Astrocyte (in vitro differentiated cells and primary cell): Measurements from ENCODE around the gene ELFN2. TPM values are rescaled to one million over a fixed set of nuclear protein-coding genes. Genes with fewer than 3 reads are reported as not detected.

Experiments used
- DNase-seq: peaks from one replicate; pipeline ENCODE4 v3.0.0-alpha.2; 2010; ENCODE audit warnings: low read depth
- FAIRE-seq: peaks from 2 replicates; lab custom pipeline; 2011; peaks lifted over from hg19 to GRCh38; lab: Jason Lieb, UNC
- H2AFZ ChIP-seq: 2 replicates; pipeline ENCODE4 v1.6.0; 2012; ENCODE audit warnings: low read depth, low read length, inconsistent platforms
- H3K27ac ChIP-seq: 2 replicates; pipeline ENCODE4 v1.5.1; 2011; ENCODE audit warnings: low read depth, low read length, inconsistent platforms
- H3K27me3 ChIP-seq: 2 replicates; pipeline ENCODE4 v1.6.0; 2011; ENCODE audit warnings: low read length, inconsistent platforms; ENCODE audit not compliant: insufficient read depth
- H3K36me3 ChIP-seq: 2 replicates; pipeline ENCODE4 v1.5.1; 2011; ENCODE audit warnings: low read length, inconsistent platforms; ENCODE audit not compliant: insufficient read depth
- H3K4me1 ChIP-seq: 2 replicates; pipeline ENCODE4 v1.5.1; 2011; ENCODE audit warnings: low read length, inconsistent platforms; ENCODE audit not compliant: insufficient read depth
- H3K4me2 ChIP-seq: 2 replicates; pipeline ENCODE4 v1.6.0; 2012; ENCODE audit warnings: low read length, inconsistent platforms
- H3K4me3 ChIP-seq: 2 replicates; pipeline ENCODE4 v1.5.1; 2011; ENCODE audit warnings: low read depth, mild to moderate bottlenecking, low read length, inconsistent platforms; ENCODE audit not compliant: insufficient read depth
- H3K79me2 ChIP-seq: 2 replicates; pipeline ENCODE4 v1.6.0; 2012; ENCODE audit warnings: mild to moderate bottlenecking, low read length, inconsistent platforms; ENCODE audit not compliant: insufficient read depth
- H3K9ac ChIP-seq: 2 replicates; pipeline ENCODE4 v1.6.0; 2012; ENCODE audit warnings: mild to moderate bottlenecking, low read length, inconsistent platforms
- H3K9me3 ChIP-seq: 2 replicates; pipeline ENCODE4 v1.5.1; 2012; ENCODE audit warnings: low read depth, mild to moderate bottlenecking, low read length, inconsistent platforms; ENCODE audit not compliant: insufficient read depth
- H4K20me1 ChIP-seq: 2 replicates; pipeline ENCODE4 v1.6.0; 2012; ENCODE audit warnings: low read length, inconsistent platforms; ENCODE audit not compliant: insufficient read depth
- H3K27ac Mint-ChIP-seq: one replicate; pipeline ENCODE4 v1.8.0; 2021; ENCODE audit warnings: mild to moderate bottlenecking, mixed read lengths; ENCODE audit not compliant: unreplicated experiment
- H3K27me3 Mint-ChIP-seq: one replicate; pipeline ENCODE4 v1.8.0; 2021; ENCODE audit warnings: low read depth, mixed read lengths; ENCODE audit not compliant: unreplicated experiment
- H3K36me3 Mint-ChIP-seq: one replicate; pipeline ENCODE4 v1.8.0; 2021; ENCODE audit warnings: low read depth, mixed read lengths; ENCODE audit not compliant: unreplicated experiment
- H3K4me1 Mint-ChIP-seq: one replicate; pipeline ENCODE4 v1.8.0; 2021; ENCODE audit warnings: low read depth, mixed read lengths; ENCODE audit not compliant: unreplicated experiment
- H3K4me3 Mint-ChIP-seq: one replicate; pipeline ENCODE4 v1.8.0; 2021; ENCODE audit warnings: mild to moderate bottlenecking, moderate library complexity, mixed read lengths; ENCODE audit not compliant: unreplicated experiment
- H3K9me3 Mint-ChIP-seq: one replicate; pipeline ENCODE4 v1.8.0; 2021; ENCODE audit warnings: mild to moderate bottlenecking, mixed read lengths; ENCODE audit not compliant: unreplicated experiment
- CTCF ChIP-seq: IDR thresholded peaks from 2 replicates; pipeline ENCODE4 v1.5.1; 2011; ENCODE audit warnings: low read depth, mild to moderate bottlenecking, inconsistent platforms, low read length, moderate library complexity; ENCODE audit not compliant: insufficient read depth
- EZH2 ChIP-seq: IDR thresholded peaks from 2 replicates; pipeline ENCODE4 v1.6.1; 2012; ENCODE audit warnings: mild to moderate bottlenecking, low read length, inconsistent platforms; ENCODE audit not compliant: insufficient read depth
- total RNA-seq: library from RNA; stranded (reverse); gene quantifications from 2 replicates; pipeline ENCODE4 v1.2.1, GENCODE V29; 2021

Gene ELFN2
- total RNA-seq, 1 donor from 2014 or later = 2.8 TPM

- Histone ChIP-seq H3K4me2 (no peak overlapping the region), H3K4me3 (no peak overlapping the region), H3K27ac (no peak overlapping the region), H3K79me2 (no peaks in the 10 kb centered on the region), H3K9ac (no peak overlapping the region), H2AFZ (no peak overlapping the region), H4K20me1 (no peaks in the 10 kb centered on the region), H3K4me1 (peaks cover 4% of the 10 kb centered on the region), H3K36me3 (no peaks in the 10 kb centered on the region), H3K27me3 (peaks cover 15% of the 10 kb centered on the region), H3K9me3 (no peaks in the 10 kb centered on the region)
- FAIRE-seq (no peak), DNase-seq (no peak)
- TF ChIP-seq CTCF = no peak
- no peak for TF ChIP-seq EZH2
- Mint-ChIP-seq H3K4me1 (peaks cover 4% of the 10 kb centered on the region), H3K27me3 (peaks cover 51% of the 10 kb centered on the region), H3K4me3 (no peak overlapping the region), H3K36me3 (peaks cover 3% of the 10 kb centered on the region), H3K9me3 (no peaks in the 10 kb centered on the region), H3K27ac (no peak overlapping the region)
Measured at GRCh38 chr22:37375801-37376200, 51.5 kb downstream of the ELFN2 start.

DNA sequence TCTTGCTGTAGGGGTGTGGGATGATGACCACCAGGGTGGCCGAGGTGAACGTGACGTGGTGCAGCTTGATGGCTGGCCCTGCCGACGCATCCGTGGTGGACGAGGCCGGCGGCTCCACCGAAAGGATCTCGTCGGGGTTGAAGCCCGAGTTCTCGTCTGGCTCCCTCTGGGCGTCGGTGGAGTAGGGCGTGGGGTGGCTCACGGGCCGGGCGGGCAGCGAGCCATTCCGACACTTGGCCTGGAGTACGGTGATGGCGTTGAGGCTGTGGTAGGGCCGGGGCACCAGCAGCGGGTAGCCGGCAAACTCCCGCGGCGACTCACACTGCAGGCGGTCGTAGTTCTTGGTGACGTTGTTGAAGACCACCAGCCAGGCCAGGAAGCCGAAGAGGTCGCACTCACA is 52.7 kb downstream of the ELFN2 start:
- no peak overlapping the region for H3K9ac ChIP-seq
- FAIRE-seq = no peak
- no peak for TF ChIP-seq EZH2
- no peak for TF ChIP-seq CTCF

DNA sequence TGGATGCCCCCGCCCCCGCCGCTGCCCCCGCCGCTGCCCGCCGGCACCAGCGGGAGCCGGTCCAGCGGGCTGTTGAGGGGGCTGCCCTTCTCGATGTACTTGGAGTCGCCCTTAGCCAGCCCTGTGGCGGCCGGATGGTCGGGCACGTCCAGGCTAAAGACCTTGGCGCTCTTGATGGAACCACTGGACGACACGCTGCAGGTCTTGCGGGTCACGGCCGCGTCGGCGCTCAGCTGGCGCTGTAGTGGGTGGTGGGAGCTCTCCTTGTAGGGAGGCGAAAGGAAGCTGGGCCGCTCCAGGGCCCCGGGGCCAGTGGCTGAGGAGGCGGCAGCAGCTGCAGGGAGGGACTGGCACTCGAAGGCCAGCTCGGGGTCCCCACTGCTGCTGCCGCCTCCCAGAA is 53.8 kb downstream of the ELFN2 start:
- TF ChIP-seq EZH2 (no peak), CTCF (no peak)
- Mint-ChIP-seq H3K27ac (no peak overlapping the region), H3K36me3 (peaks cover 3% of the 10 kb centered on the region), H3K9me3 (no peaks in the 10 kb centered on the region), H3K4me1 (no peaks in the 10 kb centered on the region), H3K4me3 (no peak overlapping the region), H3K27me3 (peaks cover 52% of the 10 kb centered on the region)
- H3K4me2 ChIP-seq = no peak overlapping the region
- H3K36me3 ChIP-seq = no peaks in the 10 kb centered on the region
- no peak overlapping the region for H3K27ac ChIP-seq
- no peaks in the 10 kb centered on the region for H3K4me1 ChIP-seq
- no peak for DNase-seq
- no peaks in the 10 kb centered on the region for H4K20me1 ChIP-seq
- FAIRE-seq = no peak
- H3K4me3 ChIP-seq = no peak overlapping the region
- no peaks in the 10 kb centered on the region for H3K9me3 ChIP-seq
- no peaks in the 10 kb centered on the region for H3K79me2 ChIP-seq
- no peak overlapping the region for H2AFZ ChIP-seq
- H3K27me3 ChIP-seq = peaks cover 2% of the 10 kb centered on the region
- no peak overlapping the region for H3K9ac ChIP-seq

More for the DNA sequence above, 52.7 kb downstream of the ELFN2 start:
- H3K4me2 ChIP-seq = no peak overlapping the region
- no peak for DNase-seq
- H3K27me3 Mint-ChIP-seq = peaks cover 53% of the 10 kb centered on the region
- H3K4me1 ChIP-seq = peaks cover 4% of the 10 kb centered on the region
- H3K27ac Mint-ChIP-seq = no peak overlapping the region
- H3K4me3 Mint-ChIP-seq = no peak overlapping the region
- no peak overlapping the region for H2AFZ ChIP-seq
- H3K36me3 Mint-ChIP-seq = peaks cover 3% of the 10 kb centered on the region
- no peaks in the 10 kb centered on the region for H3K9me3 Mint-ChIP-seq
- H3K79me2 ChIP-seq = no peaks in the 10 kb centered on the region
- H3K27ac ChIP-seq = no peak overlapping the region
- H3K4me3 ChIP-seq = no peak overlapping the region
- no peaks in the 10 kb centered on the region for H3K9me3 ChIP-seq
- no peaks in the 10 kb centered on the region for H4K20me1 ChIP-seq
- H3K4me1 Mint-ChIP-seq = peaks cover 4% of the 10 kb centered on the region
- no peaks in the 10 kb centered on the region for H3K36me3 ChIP-seq
- peaks cover 3% of the 10 kb centered on the region for H3K27me3 ChIP-seq
